GM18502 (cell line): ENCODE data around the gene ABCB9.

Experiments
- ATAC-seq: cut with Tn5 transposase; IDR thresholded peaks from one replicate; pipeline ENCODE4 v1.9.1; 2021; ENCODE audit warnings: mild to moderate bottlenecking; ENCODE audit not compliant: unreplicated experiment, poor library complexity

ABCB9 gene

DNA sequence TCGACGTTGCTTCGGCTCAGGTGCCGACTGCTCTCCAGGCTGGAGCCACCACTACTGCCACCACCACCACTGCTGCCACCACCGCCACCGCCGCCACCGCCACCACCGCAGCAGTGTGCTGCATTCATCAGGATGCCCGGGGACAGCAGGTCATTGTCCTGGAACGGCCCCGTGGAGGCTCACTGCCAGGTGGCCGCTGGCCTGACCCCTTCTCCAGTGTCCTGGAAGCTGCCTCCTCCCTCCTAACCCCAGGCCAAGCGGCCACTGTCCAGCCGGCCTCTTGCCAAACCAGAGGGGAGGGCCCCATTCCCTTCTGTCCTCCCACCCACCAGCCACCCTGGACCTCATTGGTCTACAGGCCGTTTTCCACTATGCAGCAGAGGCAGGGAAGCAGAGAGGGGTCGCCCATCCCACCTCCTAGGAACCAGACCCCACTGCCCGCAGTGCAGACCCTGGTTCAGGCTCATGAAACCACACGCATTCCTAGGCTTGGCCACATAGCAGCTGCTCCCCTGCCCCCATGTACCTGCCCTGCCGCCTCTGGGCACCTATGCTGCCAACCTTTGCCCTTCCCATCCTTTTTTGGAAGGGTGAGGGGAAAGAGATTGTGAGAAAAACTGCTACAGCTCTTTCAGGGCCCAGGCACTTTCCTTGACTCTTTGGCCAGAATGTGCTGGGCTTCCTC lies 29.4 kb upstream of the ABCB9 start:
- ATAC-seq: no peak

DNA sequence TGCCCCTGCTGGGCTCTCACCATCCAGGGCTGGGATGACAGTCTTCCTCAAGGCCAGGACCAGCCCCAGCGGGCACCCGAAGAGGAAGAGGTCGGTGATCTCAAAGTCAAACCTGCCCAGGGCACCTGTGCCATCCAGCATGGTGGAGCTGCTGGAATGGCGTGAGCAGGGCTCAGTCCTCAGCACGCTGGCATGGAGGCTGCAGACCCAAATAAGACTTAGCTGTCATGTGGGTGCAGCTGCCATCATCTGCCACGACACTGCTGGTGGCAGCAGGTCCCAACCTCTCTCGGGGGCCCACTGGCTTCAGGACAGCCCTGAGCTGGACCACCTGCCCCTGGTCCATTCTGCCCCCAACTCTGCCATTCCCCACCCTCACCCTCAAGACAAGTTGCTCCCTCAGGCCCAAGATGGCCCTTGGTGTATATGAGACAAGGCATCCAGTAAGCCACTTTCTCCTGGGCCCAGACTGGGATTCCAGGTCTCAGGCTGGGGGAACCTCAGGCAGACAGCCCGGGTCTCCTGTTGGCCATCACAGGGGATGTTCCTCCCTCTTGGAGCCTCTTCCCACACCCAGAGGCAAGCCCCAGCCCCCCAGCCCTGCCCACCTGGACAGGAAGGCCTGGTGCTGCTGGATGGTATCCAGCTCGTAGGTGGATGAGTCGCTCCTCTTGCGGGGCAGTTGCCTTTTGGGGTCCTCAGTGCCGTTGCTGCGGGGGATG lies 28.7 kb upstream of the ABCB9 start:
- no peak for ATAC-seq

DNA sequence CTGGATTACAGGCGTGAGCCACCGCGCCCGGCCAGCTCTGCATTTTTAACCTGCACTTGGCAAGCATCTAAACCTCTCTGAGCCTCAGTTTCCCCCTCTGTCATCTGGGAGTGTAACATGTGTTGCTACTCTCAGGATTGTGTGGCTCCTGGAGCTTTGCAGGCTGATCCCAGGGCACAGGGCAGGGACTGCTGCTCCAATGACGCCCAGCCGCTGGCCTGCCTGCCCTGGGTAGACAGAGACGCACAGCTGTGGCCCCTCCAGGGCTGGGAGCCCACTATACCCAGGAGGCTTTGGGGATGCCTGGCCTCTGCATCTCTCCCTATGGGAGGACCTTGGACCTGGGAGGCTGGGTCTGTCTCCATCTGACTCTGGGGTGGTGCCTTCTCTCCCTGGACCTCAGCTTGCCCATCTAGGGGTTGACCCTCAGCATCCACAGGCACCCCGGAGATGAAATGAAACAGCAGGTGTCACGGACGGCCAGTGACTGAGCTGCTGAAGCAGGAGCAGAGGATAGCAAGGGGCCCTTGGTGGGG lies 27.9 kb upstream of the ABCB9 start:
- no peak for ATAC-seq

DNA sequence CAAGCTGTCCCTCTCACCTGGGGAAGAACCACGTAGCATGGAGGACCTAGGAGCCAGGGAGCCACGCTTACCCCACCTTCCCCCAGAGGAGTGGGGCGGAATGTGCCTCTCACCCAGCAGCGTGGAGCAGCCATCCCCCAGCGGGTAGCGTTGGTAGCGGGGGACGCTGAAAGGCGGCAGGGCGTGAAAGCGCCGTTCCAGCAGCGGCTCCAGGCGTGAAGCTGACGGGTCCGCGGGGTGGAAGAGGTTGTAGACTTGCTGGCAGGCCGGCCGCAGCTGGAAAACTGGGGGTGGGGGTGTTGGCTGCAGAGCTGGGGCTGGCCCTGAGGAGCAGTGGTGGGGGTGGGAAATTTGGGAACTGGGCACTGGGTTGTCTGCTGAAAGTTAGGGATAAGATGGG lies 26.1 kb upstream of the ABCB9 start:
- ATAC-seq: no peak

DNA sequence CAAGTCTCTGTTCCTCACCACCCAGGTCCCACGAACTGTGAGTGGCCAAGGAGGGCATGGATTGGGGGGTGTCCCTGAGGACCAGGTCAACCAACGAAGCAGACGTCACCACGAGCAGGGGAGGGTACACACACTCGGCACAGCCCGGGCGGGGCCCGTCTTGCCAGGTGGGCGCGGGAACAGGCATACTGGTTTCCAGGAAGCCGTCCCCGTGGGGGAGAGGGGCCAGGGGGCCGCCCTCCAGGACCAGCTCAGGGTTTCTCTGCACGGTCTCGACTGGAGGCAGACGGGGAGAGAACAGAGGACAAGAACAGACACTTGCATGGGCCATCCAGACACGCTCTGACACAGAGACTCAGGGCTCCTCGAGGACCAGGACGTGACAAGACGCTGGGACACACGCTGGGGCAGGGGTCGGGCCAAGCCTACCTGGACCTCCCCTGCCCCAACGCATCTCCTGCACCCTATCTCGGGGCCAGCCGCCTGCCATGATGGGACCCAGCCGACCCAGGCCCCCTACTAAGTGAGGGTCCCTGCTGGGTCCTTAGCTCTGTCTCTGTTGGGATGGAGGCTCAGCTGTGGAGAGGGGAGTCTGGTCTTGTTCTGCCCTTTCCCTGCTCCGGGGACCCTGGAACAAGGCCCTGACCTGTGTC lies 25.5 kb upstream of the ABCB9 start:
- no peak for ATAC-seq

DNA sequence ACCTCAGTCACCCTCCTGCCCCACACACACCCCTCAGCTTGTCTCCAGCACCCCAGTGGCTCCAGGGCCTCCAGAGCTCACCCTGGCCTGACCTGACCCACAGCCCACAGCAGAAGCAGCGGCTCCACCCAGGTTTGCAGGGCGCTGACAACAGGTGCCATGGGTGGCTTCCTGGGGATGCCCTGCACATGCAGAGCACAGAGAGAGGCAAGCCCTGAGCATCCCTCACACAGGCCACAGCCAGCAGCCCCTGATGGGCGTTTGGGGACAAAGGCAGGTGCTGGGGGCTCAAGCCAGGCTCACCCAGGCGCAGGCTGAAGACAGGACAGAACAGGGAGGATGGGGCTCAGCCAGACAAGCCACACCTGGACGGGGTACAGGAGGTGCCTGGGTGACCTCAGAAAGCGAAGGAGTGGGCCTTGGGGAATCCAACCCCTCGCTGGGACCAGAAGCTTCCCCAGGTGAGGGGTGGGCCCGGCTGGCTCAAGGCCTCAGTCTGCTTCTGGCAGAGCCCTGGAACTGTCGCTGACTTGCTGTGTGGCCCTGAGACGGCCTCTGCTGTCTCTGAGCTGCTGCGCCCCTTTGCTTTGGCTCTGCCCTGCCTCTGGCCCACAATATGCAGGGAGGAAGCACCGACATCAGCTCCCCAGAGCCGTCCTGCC lies 24.8 kb upstream of the ABCB9 start:
- no peak for ATAC-seq

DNA sequence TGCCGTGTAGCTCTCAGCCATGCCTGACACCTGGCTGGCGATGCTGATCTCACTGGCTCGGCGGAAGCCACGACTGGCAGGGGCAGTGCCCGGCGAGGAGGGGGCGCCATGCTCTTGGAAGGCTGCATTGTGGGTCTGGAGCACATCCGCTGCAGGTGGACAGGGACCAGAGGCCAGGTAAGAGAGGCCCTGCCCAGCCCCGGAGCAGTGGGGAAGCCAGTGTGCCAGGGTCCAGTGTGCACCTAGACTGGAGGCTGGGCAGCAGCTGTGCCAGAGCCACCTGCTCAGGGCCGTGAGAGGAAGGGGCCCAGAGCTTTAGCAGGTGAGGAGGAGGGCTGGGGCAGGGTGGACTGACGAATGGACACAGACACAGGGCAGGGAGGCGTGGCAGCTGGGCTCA lies 24.3 kb upstream of the ABCB9 start:
- ATAC-seq: no peak

DNA sequence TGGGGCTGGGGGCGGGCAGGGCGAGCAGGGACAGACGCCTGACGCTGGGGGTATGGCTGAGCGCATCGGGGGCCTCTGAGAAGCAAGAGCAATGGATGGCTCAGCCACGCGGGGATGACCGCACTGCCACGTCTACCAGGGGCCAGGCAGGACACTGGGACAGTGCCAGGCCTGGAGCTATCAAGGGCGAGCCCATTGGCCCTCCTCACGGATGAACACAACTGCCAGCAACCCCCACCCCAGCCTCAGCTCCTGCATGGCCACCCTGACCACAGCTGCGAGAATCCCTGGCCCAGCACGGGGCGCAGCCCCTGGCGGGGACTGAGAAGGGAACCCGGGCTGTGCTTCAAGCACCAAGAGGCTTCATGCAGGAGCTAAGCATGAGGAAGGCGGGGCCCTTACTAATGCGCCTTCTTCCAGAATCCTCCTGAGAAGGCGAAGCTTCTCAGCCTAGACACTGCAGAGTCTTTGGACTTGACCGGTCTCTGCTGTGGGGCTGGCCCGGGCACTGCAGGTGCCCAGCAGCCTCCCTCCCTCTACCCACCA lies 23.7 kb upstream of the ABCB9 start:
- no peak for ATAC-seq

DNA sequence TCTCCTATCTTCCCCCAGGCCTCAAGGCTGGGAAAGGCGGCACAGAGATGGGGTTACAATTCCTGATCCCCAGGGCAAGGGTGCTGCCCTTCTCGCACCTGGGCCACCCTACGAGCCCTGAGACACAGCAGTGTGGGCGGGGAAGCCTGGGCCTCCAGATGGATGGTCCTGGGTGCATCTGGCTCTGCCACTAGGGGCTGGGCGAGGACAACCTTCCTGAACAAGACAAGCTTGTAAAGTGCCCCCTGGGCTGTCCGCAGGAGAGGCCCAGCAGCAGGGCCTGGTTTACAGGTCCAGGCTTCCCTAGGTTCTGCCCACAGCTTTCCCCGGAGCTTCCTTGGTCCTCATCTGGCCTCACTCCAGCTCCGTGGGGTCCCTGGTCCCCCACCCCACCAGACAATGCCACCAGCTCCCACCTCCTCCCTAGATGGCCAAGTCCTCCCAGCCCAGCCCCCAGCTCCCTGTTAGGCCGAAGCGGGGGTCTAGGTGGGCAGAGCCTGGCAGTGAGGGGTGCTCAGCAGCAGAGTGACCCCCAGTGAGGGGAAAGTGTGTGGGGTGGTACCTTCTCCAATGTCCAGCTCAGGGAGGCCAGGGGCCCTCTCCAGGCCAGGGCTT lies 23.1 kb upstream of the ABCB9 start:
- ATAC-seq: no peak

DNA sequence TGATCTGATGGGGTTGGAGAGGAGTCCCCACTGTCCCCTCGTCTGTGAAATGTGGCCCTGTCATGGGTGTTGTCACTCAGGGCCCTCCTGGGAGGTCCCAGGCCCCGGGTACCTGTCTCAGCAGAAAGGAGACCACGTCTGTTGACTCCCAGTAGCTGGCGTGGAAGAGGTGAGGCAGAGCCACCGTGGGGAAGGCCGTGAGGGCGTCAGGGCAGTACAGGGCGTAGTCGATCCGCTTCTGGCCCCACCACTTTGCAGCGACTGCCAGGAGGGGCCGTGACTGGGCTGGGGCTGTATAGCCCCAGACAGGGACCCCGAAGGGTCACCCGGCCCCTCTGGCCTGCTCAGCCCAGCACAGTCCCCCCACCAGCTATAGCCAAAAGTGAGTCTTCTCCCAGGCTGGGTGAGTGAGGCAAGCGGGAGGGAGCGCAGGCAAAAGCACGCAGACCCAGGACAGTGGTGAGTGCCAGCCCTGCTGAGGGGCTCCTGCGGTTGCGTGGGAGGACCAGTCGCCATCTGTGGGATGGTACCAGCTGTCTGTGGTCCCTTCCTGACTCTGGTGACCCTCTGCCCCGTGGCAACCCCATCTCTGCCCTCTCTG lies 22.4 kb upstream of the ABCB9 start:
- ATAC-seq: no peak

DNA sequence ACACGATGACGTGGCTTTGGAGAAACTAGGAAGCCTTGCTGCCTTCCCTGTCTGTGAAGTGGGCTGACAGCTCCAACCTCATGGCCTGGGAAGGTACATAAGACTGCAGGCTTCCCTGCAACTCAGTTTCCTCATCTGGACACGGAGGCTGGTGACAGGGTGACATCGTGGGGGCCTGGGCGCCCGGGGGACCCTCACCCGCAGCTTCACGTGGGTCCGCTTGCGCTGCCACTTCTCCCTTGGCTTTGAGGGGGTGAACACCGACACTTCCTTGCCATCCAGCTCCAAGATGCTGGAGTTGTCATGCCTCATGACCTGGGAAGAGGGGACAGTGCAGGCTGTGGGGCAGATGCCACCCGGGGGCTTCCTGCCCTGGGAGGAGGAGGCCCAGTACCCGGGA lies 21.8 kb upstream of the ABCB9 start:
- no peak for ATAC-seq

DNA sequence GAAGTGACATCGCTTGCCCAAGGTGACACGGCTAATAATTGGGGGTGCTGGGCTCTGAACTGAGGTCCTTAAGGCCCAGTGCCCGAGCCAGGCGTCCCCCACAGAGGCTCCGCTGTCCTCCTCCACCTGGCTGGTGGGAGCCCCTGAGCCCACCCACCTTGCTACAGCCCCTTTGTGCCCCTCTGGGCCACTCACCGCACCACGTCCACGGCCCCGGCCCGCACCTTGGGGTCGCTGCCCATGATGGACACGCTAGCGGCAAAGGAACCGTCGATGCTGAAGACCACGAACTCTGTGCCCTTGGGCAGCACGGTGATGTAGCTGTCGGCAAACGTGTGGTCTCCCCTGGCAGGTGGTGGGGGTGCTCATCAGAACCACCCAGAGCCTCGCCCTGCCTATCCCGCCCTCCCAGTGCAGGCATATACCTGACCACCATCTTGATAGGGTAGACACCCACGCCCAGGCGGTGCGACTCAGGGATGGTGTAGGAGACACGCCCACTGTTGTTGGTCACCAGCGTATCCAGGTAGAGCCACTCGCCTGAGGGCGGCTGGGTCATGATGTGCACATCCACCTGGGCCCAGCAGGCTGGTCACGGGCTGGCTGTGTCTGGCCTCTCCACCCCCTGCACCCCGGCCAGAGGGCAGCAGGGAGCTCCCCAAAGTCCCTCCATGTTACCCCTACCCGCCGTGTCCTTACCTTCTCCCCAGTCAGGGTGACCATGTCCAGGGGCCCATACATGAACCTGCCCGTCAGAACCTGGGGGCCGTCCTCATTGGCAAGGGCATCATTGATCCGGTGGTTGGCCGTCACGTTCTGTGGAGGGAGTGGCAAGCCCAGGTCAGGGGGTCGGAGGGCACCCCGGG lies 21.1 kb upstream of the ABCB9 start:
- no peak for ATAC-seq

DNA sequence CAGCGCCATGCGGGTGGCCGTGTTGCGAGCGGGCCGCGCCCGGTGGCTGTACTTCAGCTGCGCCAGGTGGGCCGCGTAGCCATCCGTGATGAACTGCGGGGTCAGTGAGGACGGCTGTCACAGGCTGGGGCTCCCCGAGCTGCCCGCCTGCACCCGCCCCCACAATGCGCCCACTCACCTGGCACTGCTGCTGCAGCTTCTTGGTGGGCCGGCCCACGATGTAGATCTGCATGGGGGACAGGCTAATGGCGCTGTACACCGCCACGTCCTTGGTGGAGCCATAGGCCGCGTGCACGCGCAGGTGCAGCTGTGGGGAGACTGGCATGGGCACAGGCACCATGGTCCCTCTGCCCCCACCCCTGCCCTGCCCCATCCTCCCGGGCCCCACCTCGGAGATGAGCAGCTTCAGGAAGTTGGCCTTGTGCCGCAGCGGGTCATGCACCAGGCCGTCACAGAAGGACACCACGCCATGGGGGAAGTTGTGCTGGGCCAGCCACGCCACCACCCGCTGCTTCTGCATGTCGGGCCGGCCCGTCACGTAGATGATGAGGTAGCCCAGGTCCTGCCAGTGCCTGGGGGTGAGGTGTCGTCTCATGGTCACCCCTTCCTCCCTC lies 20.1 kb upstream of the ABCB9 start:
- ATAC-seq: no peak

DNA sequence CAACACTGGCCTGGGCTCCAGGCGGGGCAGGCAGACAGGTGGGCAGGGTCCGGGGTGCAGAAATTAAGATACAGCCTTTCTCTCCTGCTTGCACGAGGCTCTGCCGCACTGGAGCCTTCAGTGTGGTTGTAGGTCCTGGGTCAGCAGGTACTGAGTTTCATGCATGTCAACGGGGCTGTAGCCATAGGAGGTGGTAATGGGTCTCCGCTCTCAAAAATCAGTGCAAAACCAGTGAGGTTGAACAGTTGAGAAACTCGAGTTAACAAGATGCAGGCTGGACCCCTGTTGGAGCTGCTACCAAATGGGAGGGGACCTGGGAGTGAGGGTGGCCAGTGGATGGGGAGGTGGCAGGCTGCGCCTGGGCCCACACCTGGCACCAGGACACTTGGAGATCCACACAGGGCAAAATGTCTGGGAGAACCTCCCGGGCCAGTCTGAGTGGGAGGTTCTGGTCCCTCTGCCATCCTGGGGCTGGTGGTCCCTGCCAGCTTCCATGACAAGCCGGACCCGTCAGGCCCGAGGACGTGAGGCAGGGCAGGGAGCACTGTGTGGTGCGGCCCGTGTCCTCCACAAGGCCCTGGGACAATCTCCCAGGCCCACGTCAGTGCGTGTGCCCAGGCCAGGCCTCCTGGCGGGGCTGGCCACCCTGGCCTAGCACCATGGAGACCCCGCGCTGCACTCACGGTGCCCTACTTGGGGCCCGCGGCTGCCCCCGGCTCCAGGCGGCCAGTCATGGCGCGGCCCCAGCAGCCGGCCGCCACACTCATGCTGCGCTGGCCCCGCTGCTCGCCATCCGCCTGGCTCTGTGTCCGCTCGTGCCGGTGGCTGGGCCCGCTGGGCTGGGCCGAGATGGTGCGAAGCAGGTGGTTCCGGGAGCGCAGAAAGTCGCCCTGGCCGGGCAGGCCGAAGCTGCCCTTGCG lies 19.3 kb upstream of the ABCB9 start:
- no peak for ATAC-seq

DNA sequence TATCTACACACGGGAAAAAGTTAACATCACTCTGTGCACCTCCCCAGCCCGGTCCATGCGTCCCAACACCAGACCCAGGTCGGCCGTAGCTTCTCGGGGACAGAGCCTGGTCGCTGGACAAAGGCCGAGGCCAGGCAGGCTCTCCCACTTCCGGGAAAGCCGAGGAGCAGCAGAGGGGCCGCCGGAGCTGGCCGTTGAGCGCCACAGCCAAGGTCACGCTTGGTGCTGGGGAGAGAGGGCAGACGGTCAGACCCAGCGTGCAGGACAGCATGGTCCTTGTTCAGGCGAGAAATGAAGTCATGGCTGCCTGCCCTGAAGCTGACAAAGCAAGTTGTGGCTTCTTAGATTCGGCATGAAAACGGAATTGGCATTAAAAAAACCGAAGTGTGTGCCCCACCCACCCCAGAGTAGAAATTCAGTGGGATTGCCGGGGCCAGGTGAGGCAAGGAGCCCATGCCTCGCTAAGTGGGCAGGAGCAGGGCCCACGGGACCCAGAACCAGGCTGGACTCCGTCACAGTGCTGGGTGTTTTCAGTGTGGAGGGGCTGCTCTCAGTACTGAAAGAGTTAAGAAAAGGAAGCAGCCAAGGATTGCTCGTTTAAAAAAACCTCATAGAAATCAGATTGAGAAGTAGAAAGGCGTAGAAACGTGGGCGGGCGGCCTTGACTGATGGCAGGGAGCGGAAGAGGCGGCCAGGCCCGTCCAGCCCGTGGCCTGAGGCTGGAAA lies 18.5 kb upstream of the ABCB9 start:
- ATAC-seq: no peak

DNA sequence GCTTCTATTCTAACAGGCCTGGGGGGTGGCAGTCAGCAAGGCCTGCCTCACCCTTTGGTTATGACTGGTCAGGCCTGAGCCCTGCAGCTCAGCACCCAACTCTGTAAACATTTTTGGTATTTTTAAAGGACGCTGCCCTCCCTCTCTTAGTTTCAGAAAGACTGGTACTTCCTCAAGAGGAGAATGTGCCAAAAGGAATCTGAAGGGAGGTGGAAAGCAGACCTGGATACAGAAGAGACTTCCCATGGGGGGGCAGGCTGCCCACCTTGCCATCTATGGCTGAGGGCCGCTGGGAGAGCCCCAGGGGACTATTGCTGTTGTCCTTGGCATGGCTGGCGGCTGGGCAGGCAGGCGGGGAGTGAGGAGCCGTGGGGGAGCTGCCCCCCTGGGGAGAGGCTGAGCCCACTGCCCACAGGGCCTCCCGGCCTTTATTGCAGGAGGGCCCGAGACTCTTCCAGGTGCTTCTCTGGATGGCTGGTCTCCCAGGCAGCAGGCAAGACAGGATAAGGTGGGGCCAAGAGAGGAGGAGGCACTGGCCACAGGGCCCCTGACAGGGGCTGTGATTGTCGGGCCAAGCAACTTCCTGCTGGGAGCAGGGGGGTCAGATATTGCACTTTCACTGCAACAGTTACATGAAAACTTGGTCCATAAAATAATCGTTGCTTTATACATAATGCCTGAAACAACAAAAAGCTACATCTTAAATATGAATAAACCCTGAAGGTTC lies 17.7 kb upstream of the ABCB9 start:
- no peak for ATAC-seq
